Upper lobe of left lung (tissue), 4 donors: ENCODE results near the gene ABCC4.

Experiments used
- CTCF ChIP-seq, 6 experiments: fragments of 450-650 bp in 4 of 6; fragments of 200-600 bp in 2 of 6; sonication (generic) in 2 of 6; IDR thresholded peaks; one replicate each; pipeline ENCODE4 v1.5.1; 2016 to 2019; ENCODE audit warnings: antibody characterized with exemption in 6 of 6
- POLR2A ChIP-seq, 4 donors: fragments of 450-650 bp; IDR thresholded peaks; one replicate each; pipeline ENCODE4 v1.5.1; 2016 to 2017; ENCODE audit warnings: antibody characterized with exemption in 4 of 4, mild to moderate bottlenecking in 2 of 4

GRCh38 chr13:95201814-95202651 lies 99.2 kb downstream of the ABCC4 start:
- no peak for TF ChIP-seq POLR2A (IDR thresholded peaks at IDR 0.05)
- no peak for TF ChIP-seq CTCF (IDR thresholded peaks at IDR 0.05)
